RWPE2 (cell line): Measurements from ENCODE around the gene KIAA0408.
A peak's percentile ranks its signal among the peaks of the same experiment; 100 is the strongest.

Source experiments
- ATAC-seq: fragments of 200-7000 bp; cut with Tn5 transposase; 3 replicates; pipeline ENCODE4 v1.9.1; 2021; ENCODE audit warnings: low read depth
- DNase-seq: peaks from one replicate; pipeline ENCODE4 v3.0.0-alpha.2; 2020; ENCODE audit warnings: low spot score
- H3K27ac ChIP-seq: fragments of 450-650 bp; 2 replicates; pipeline ENCODE4 v1.5.1; 2017; ENCODE audit warnings: mild to moderate bottlenecking; ENCODE audit not compliant: poor library complexity, severe bottlenecking
- H3K27me3 ChIP-seq: fragments of 250-450 bp; sonication (Bioruptor Pico); 2 replicates; pipeline ENCODE4 v1.5.1; 2021; ENCODE audit warnings: mild to moderate bottlenecking, moderate library complexity; ENCODE audit not compliant: insufficient read depth, poor library complexity, severe bottlenecking
- H3K36me3 ChIP-seq: fragments of 250-450 bp; sonication (Bioruptor Pico); 2 replicates; pipeline ENCODE4 v1.5.1; 2020; ENCODE audit warnings: low read depth, mild to moderate bottlenecking, moderate library complexity
- H3K4me1 ChIP-seq: fragments of 250-450 bp; sonication (Bioruptor Pico); 2 replicates; pipeline ENCODE4 v1.5.1; 2021; ENCODE audit warnings: mild to moderate bottlenecking, moderate library complexity; ENCODE audit not compliant: insufficient read depth, poor library complexity, severe bottlenecking
- H3K4me3 ChIP-seq: fragments of 250-450 bp; sonication (Bioruptor Pico); 2 replicates; pipeline ENCODE4 v1.5.1; 2021; ENCODE audit warnings: mild to moderate bottlenecking, moderate library complexity; ENCODE audit not compliant: severe bottlenecking
- H3K9me3 ChIP-seq: fragments of 250-450 bp; sonication (Bioruptor Pico); 2 replicates; pipeline ENCODE4 v1.5.1; 2021; ENCODE audit warnings: mild to moderate bottlenecking, moderate library complexity; ENCODE audit not compliant: severe bottlenecking
- CTCF ChIP-seq: fragments of 450-650 bp; IDR thresholded peaks from one replicate; pipeline ENCODE4 v1.5.1; 2017; ENCODE audit warnings: mild to moderate bottlenecking, moderate library complexity; ENCODE audit not compliant: poor library complexity, severe bottlenecking

Gene KIAA0408

DNA sequence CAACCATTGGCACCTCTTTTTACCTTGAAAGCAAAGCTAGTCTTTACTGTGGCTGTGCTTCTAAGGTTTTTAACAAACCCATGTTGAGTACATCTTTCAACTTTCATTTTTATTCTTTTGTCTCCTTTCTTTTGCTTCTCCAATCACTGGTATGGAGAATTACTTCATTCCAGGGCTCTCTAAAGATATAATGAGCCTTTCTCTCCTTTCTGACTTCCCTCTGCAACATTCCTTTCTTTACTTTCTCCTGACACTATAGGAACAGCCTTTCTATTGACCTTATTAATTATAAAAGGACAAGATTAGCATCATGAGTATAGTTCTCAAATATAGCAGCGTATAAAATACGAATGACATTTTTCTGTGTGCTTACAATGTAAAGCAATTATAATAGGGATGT is 23.1 kb upstream of the KIAA0408 start:
- TF ChIP-seq CTCF: no peak
- H3K9me3 ChIP-seq: no peaks in the 10 kb centered on the region
- peaks cover 23% of the 10 kb centered on the region for H3K4me1 ChIP-seq
- no peaks in the 10 kb centered on the region for H3K27me3 ChIP-seq
- no peak overlapping the region for H3K27ac ChIP-seq
- ATAC-seq: no peak
- H3K36me3 ChIP-seq: no peaks in the 10 kb centered on the region
- DNase-seq: no peak
- H3K4me3 ChIP-seq: no peak overlapping the region

DNA sequence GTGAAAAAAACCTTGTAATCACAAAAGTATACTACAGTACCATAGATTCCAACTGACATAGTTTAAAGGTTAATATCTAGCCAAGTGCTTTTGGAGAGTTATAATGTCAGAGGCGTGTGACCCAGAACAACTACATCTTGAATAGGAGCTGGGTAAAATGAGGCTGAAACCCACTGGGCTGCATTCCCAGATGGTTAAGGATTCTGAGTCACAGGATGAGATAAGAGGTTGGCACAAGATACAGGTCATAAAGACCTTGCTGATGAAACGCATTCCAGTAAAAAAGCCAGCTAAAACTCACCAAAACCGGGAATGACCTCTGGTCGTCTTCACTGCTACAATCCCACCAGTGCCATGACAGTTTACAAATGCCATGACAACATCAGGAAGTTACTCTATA is 22.4 kb upstream of the KIAA0408 start:
- no peak for TF ChIP-seq CTCF
- DNase-seq (no peak), ATAC-seq (peak; percentile 47; the same call in 2 of the 3 replicates)
- H3K9me3 ChIP-seq: no peaks in the 10 kb centered on the region
- no peak overlapping the region for H3K4me3 ChIP-seq
- no peaks in the 10 kb centered on the region for H3K36me3 ChIP-seq
- H3K27me3 ChIP-seq: no peaks in the 10 kb centered on the region
- H3K4me1 ChIP-seq: peaks cover 23% of the 10 kb centered on the region
- H3K27ac ChIP-seq: no peak overlapping the region

- peaks cover 23% of the 10 kb centered on the region for H3K4me1 ChIP-seq
- H3K27ac ChIP-seq: no peak overlapping the region
- no peaks in the 10 kb centered on the region for H3K27me3 ChIP-seq
- ATAC-seq (no peak), DNase-seq (no peak)
- no peak for TF ChIP-seq CTCF
- no peaks in the 10 kb centered on the region for H3K36me3 ChIP-seq
- no peaks in the 10 kb centered on the region for H3K9me3 ChIP-seq
- H3K4me3 ChIP-seq: no peak overlapping the region
Measured at GRCh38 chr6:127481111-127481510, 21.9 kb upstream of the KIAA0408 start.

DNA sequence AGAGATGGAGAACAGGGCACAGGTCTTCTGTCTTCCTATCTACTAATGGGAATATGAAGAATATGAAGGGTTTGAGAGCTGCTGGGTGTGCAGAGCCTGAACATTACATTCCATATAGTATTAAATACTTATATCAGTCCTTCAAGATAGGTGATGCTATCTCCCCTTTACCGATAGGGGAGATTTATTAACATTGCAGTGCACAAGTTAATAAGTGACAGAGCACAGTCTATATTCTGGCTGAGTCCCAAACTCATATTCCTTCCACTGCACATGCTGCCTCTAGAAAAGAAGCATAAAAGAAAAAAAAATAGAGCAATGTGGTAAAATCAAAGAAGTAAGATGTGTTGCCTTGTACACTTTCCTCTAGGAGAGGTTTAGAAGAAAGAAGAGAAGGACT is 18.5 kb upstream of the KIAA0408 start:
- peaks cover 6% of the 10 kb centered on the region for H3K4me1 ChIP-seq
- H3K36me3 ChIP-seq: no peaks in the 10 kb centered on the region
- no peak for TF ChIP-seq CTCF
- no peaks in the 10 kb centered on the region for H3K27me3 ChIP-seq
- ATAC-seq: no peak
- H3K9me3 ChIP-seq: no peaks in the 10 kb centered on the region
- no peak overlapping the region for H3K4me3 ChIP-seq
- DNase-seq: no peak
- no peak overlapping the region for H3K27ac ChIP-seq

DNA sequence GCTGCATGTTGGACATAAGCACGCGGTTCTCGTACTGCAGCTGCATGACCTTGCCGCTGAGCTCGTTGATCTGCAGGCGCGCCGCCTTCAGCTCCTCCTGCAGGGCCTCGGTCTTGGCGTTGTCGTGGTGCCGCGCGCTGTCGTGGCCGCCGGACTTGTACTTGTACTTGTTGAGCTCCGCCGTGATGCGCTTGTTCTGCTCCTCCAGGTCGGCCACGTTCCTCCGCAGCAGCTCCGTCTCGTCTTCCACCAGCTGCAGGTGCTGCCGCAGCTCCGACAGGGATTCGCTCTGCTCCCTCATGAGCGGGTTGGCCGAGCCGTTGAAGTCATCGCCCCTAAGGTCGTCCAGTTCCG is 16.6 kb upstream of the KIAA0408 start:
- DNase-seq: peak; percentile 62

More for the DNA sequence above, 16.6 kb upstream of the KIAA0408 start:
- TF ChIP-seq CTCF: no peak
- Histone ChIP-seq H3K4me3 (no peak overlapping the region), H3K27me3 (no peaks in the 10 kb centered on the region), H3K9me3 (no peaks in the 10 kb centered on the region), H3K36me3 (no peaks in the 10 kb centered on the region), H3K4me1 (no peaks in the 10 kb centered on the region), H3K27ac (no peak overlapping the region)
- no peak for ATAC-seq
